HG02763 (cell line): ENCODE measurements around the gene ARL14EP.

Experiments
- ATAC-seq: cut with Tn5 transposase; IDR thresholded peaks from one replicate; pipeline ENCODE4 v1.9.1; 2021; ENCODE audit warnings: mild to moderate bottlenecking, moderate library complexity; ENCODE audit not compliant: unreplicated experiment

Gene ARL14EP

DNA sequence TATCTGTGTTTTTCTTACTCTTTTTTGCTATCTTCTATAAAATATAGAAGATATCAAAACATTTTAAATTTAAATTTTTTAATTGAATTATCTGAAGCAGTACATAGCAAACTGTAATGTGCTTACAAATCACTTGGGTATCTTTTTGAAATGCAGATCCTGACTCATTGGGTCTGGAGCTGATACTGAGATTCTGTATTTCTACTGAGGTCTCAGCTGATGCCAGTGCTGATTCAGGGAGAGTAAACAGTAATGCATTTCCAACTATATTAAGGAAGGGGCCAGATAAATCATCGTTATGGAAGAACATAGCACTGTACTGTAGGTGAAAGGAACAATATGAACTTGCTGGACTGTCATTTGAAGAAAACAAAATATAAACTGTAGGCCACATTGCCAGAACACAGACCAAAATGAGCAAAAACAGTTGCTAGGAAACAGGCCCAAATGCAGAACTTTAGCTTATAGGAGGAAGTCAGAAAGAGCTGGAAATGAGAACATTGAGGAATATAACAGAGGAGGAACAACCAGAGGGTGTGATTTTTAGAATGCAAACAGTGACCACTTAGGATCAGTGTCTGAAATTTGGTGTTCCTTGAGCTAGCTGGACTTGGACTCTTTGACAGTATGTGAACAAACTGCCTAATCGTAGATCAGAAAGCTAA, 3.3 kb downstream of the ARL14EP start:
- no peak for ATAC-seq

DNA sequence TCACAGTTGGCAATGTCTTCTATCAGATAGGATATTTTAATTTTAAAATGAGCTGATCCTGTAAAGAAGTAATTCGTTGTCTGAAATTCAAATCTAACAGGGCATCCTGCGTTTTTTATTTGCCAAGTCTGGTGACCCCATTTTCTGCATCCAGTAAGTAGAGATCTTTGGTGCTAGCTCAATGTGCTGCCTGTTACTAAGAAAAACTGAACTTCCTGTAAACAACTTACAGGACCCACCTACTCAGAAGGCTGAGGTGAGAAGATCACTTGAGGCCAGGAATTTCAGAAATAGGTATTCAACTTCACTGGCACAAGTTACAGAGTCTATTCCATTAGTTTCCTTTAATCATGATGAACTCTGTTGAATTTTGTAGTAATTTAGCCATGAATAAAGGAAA, 4.0 kb downstream of the ARL14EP start:
- no peak for ATAC-seq

DNA sequence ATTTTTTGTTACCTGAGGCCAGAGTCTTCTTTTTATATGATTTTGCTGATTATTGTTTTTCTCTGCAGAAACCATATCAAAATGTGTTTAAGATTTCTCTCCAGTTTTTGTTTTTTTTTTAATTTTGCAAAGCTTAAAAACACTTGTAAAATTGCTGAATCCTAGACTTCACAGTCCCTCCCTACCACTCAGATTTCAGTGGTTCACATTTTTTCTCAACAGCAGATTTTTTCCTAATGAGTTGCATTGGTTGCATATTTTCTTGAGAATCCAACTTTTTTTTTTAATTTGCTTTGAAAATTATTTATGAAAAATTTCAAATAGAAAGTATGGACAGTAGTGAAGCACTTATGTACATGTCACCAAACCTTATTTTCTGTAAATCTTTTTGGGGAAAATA, 5.8 kb downstream of the ARL14EP start:
- no peak for ATAC-seq

DNA sequence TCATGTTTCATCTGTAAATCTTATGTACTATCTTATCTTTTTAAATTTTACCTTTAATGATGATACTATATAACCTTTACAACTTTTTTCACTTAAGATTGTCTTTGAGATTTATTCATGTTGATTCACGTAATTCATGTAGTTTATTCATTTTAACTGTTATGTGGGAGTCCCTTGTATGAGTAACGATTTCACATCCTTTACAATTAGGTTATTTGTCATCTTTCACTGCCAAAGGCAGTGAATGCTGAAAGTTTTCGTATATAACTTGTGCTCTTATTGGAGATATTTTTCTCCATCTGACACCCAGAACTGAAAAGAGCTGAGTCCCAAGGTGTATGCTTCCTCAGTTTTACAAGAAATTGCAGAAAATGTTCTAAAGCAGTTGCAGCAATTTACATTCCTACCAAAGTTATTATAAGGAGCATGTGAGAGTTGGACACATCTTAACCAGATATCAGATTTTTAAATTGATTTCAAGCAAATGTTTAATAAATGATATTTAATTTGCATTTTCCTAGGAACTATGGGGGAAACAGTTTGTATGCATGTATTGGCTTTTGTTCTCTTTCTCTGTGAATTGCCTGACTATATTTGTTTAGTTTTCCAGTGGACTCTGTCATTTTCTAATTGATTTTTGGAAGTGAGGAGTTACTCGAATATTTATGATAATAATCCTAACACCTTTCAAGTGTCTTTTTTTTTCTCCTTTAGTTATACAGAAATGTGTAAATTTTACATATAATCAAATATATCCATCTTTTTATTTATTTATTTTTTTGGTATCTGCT, 6.4 kb downstream of the ARL14EP start:
- no peak for ATAC-seq

DNA sequence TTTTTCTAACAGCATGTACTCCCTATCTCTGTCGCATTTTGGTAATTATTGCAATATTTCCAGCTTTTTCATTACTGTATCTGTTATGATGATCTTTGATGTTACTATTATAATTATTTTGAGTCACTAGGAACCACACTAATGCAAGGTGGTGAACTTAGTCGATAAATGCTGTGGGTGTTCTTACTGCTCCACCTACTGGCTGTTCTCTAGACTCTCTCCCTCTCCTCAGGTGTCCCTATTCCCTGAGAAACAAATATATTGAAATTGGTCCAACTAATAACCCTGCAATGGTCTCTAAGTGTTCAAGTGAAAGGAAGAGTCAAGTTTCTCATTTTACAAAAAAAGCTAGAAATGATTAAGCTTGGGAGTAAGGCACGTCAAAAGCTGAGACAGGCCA, 10.5 kb downstream of the ARL14EP start:
- ATAC-seq, result no peak

DNA sequence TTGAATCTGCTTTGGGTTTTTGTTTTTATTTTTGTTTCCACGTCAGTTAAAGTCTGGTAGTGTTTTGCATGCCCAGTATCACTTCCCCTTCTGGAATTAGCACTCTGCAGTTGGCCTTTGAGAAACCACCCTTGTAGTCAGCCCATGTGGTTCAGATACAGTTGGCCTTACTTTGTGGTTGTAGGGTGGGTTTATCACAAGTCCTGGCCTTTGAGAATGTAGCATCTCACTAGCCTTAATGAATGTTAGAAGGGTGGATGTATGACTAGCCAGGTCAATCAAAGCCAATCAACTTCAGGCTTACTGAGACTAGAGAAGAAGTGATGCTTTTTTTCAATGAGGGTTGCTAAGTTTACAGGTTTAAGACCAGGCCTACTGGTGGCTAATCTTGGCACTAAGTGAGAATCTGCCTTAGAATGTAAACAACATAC, 19.8 kb downstream of the ARL14EP start:
- peak; percentile 98 for ATAC-seq

DNA sequence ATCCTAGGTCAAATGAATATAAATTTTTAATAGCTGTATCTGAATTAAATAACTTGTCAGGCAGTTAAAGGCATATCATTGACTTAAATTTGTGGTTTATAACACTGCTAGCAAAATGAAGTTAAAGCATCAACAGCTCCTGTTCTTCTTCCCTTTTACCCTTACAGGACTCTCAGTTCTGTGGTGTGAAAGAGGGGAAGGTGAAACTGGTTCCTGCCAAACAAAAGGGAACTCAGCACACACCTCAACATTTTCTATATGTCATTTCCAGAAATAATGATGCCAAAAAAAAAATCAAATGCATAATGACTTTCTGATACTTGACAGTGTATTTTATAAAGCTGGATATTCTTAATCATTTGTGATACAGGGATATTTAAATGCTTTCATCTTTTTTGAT, 21.2 kb downstream of the ARL14EP start:
- peak; percentile 17 for ATAC-seq

DNA sequence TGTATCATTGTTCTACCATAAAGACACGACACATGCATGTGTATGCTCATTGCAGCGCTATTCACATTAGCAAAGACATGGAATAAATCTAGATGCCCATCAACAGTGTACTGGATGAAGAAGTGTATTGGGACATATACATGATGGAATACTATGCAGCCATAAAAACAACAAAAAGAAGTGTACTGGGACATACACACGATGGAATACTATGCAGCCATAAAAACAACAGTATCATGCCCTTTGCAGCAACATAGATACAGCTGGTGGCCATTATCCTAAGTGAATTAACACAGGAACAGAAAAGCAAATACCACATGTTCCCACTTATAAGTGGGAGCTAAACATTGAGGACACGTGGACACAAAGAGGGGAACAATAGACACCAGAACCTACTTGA, 22.7 kb downstream of the ARL14EP start:
- no peak for ATAC-seq

DNA sequence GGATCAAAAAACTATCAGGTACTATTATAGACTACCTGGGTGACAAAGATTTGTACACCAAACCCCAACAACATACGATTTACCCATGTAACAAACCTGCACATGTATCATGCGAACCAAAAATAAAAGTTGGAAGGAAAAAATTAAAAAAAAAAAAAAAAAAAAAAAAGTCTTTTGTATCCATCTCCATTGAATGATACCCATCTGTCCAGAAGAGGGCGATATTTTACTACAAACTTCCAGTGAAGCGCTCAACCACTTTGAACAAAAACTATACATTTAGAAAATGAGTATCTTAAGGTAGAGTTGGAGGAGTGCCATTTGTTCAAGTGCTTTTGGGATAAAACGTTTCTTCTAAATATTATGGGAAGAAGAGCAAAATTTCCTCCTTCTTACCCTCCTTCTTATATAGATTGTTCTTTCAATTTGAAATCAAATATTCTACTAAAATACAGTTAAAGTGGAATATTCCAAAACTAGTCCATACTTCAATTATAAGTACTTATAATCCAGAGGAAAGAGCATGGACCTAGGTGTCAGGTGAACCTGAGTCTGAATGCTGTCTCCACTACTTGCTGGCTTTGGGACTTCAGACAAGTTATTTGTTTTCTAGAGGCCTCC, 23.3 kb downstream of the ARL14EP start:
- ATAC-seq, result no peak

DNA sequence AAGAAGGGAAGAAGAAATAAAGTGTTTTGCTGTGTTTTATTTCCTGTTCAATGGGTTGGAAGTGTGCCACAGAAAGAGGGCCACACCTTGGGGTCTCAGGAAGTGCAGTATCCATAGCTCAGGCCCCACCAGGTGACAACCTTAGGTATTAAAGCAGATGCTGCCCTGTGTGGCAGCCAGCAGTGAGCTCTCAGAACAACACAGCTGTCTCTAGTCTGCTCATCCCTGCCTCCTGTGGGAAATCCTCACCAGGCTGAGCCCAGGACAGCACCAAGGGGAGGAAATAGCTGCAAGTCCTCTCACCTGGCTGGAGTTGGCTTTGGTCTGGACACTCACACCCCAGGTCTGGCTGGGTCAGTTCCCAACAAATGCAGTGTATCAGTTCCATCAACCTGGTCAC, 25.1 kb downstream of the ARL14EP start:
- no peak for ATAC-seq

DNA sequence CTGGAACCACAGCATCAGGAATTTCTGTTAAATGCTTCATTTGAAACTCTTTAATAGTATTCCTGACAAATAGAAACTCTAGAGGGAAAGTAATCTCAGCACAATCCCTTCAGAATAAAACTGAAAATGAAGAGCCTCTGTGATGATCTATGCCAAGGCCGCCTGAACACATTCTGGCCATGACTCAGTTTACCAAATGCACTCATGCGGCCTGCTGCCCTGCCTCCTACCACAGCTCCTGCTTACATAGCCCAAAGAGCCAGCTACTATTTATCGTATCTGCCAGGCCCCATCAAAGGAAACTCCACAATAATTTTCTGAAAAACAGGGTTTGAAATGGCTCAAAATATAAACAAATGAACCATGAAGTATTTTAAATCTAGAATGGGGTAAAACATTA, 27.0 kb downstream of the ARL14EP start:
- ATAC-seq, result no peak

DNA sequence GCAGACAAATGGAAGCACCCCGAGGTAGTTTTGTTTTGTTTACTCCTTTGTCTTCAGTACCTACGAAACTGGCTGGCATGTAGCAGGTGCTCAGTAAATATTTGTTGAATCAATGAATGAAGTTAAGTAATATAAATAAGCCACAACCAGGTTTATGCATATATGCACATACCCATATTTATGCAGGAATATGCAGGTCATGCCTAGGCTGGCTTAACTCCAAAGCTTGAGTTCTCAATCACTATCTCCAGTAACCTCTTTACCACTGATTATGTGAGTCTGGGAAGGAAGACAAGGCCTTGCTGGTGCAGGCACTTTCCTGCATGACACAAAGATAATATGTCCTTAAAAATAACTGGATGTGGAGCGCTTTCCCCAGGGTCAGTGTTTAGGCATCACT, 27.5 kb downstream of the ARL14EP start:
- no peak for ATAC-seq

DNA sequence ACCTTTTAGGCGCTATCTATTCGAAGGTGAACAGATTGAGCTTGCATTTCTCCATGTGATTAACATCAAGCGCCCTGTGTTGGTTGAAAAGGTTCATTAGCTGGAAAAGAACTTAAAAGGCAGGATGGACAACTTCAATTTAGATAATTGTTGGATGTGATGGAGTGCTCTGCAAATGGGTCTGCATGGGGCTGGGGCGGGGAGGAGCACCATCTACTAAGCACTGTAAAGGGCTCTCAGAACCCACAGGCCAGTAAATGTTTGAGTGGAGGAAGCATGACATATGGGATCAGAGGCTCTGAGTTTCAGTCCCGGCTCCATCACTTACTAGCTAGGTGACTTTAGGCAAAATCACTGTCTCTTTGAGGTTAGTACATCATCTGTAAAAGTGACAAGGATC, 28.2 kb downstream of the ARL14EP start:
- no peak for ATAC-seq

DNA sequence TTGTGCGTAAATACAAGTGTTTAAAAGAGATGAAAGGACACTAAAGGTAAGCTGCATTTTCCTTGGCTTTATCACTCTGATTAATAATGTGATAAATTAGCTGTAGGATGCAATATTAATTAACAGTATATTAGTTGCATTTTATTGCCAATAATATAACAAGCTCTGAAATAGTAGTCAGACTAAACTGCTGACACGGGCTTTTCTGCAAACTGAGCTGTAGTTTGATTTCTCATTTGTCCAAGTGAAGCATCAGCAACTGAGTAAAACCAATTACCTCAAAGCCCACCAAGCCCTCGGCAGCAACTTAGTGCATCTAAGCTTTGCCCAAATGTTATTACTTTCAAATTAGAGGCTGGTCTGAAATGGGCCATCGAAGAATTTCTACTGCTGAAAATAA, 33.5 kb downstream of the ARL14EP start:
- ATAC-seq, result no peak

DNA sequence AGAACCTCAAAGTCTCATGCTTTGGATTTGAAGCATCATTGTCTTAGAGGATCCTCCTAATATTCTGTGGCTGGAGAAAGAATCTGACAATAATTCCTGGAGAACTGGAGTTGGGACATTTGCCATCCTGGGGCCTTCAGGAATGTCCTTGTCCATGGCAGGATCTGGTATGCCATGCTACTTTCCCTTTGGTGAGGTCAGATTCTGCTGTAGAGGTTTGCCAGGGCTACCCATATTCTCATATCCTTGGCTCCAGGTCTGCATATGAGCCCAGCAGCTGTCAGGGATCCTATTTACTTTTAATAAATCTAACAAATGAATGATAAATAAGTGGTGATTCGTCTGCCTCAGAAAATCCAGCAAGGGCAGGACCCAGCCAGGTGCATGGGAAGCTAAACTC, 35.0 kb downstream of the ARL14EP start:
- ATAC-seq, result no peak

DNA sequence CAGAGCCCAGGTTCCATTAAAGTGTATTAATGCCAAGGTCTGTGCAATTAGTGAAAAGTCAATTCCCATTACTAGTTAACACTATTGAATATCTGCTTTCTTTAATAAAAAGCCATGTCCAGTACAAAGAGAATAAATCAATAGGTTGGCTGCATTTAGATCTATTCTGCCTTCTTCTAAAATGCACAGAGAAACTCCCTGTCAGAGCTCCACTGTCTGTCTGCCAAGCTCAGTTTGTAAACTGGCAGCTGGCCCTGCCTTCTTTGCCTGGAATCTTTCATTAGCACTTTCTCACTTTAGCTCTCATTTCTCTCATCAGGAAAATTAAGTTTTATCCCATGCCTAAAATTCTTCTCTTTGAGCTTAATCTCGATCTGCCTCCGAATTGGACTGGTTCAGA, 35.6 kb downstream of the ARL14EP start:
- no peak for ATAC-seq

DNA sequence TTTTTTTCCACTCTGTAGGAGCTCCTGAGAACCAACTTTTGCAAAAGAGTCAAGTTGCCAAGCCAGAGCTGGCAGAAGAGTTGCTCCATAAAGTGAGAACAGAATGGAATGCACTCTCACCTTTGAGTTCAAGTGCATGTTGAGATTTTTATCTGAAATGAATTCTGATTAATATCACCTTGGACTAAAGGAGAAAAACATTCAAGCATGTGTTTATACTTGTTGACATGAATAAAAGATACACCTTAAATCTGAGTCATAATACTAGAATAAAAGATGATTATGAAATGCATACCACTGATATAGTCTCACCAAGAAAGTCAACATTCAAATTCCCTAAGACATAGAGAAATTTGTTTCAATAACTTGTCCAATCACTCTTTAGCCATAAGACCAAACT, 37.8 kb downstream of the ARL14EP start:
- no peak for ATAC-seq

DNA sequence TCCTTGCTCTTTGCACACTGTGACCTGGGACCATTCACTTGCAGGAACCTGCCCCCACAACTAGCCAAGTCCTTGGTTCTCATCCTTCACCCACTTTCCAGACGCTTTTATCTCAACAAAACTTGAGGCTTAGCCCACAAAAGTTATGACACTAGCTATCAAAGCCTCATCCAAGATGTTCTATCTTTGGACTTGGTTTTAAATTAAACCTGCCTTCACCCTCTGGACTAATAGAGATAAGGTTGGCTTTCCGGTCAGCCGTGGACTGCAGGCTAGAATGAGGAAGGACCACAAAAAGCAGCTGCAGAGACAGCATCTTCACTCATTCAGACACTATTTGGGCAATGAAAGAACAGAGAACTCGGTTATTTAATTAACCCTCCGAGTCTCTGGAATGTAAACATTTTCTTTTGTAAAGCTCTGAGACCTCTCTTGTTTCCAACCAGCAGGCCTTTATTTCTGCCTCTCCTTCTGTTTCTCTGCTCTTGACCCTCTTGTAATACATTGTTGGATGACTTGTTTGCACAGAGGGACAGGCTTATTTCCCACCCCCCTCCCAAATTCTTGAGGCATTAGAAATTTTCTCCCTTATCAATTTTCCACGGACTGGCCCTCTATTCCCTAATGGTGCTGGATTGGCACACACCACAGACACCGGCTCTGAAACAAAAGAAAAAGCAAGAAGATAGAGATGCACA, 41.4 kb downstream of the ARL14EP start:
- no peak for ATAC-seq

DNA sequence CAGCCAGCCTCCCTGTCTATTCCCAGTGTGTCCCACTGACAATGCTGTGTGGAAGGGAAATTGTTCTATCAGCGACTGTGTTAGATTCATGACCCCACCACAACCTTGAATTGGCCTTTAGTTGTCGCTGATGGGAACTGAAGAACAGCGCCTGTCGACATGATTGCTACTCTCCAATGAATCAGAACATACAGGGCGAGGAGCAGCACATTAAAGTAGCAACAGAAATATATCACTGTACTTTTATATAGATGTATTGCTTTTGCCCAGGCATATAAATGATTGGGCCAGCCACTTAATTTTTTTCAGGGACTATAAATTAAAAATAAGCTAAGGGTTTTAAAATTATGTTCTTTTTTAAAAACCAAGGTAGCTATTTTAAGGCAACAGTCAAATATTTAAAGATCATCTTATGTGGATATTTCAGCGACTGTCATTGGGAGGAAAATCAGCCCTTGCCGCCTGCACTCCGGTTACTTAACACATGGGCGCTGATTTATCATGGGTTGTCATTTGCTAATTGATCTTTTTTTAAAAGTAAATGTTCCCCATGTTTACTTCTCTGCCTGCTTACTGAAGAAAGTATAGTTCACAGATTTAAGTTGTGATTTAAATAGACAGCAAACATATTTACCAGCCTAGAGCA, 42.1 kb downstream of the ARL14EP start:
- ATAC-seq, result no peak

DNA sequence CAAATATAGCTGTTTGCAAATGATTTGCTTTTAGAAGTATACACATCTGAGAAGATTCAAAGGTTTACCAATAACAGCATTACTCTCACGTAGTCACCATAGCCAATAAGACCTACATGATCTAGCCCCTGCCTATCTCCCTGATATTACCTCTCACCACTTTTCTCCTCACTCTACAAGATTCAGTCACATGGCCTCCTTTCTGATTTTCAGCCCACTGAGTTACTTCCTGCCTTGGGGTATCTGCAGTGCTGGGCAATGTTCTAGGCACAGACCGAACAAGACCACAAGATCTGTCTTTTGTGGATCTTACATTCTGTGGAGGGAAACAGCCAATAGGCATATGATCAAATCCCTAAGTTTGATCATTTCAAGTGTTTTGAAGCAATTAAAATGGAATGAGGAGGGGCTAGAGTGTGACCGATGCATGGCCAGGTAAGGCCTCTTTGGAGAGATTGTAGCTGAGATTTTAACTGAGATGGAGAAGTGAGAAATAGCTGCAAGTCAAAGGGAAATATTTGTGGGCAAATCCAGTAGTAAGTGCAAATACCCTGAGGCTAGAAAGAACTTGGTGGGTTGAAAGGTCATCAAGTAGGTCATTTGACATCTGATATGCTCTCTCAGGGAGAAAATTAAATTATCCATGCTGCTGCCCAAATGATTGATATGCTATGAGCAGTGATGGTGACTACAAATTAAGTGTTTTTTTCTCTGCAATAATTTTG, 43.1 kb downstream of the ARL14EP start:
- ATAC-seq, result no peak
